GF-D8 (cell line): ENCODE measurements around the gene PPTC7.
"Not testable (repeated sequence)": the region's sequence is repeated elsewhere in the genome, so short reads cannot be mapped to it uniquely, and the experiment has no call there.

Source experiments
- DNase-seq: peaks from one replicate; lab custom pipeline; 2025; lab: John Stamatoyannopoulos, UW

The PPTC7 gene

DNA sequence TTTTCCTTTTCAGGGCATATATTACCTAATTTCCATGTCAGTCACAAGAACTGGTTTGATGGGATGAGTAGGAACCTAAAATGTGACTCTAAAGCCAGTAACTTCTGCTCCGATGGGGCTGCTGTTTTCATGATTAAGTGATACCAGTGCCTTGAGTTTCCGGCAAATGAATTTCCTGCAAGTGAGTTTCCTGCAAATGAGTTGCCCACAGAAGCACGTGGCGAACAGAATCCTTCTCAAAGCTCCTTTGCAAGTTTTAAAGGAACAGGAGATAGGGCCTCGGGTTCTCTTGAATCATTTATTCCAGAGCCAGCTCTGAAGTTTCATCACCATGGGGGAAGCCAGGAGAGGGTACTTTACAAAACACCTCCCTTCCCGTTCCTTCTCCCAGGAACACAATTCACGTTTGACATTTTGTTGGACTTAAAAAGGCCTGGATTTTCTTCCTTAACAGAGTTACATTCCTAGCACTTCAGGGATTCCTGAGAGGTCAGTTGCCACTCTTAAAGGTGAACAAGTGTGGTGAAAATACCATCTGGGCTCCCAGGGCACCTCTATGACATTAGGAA is 2.2 kb upstream of the PPTC7 start:
- DNase-seq, result peak; percentile 82

DNA sequence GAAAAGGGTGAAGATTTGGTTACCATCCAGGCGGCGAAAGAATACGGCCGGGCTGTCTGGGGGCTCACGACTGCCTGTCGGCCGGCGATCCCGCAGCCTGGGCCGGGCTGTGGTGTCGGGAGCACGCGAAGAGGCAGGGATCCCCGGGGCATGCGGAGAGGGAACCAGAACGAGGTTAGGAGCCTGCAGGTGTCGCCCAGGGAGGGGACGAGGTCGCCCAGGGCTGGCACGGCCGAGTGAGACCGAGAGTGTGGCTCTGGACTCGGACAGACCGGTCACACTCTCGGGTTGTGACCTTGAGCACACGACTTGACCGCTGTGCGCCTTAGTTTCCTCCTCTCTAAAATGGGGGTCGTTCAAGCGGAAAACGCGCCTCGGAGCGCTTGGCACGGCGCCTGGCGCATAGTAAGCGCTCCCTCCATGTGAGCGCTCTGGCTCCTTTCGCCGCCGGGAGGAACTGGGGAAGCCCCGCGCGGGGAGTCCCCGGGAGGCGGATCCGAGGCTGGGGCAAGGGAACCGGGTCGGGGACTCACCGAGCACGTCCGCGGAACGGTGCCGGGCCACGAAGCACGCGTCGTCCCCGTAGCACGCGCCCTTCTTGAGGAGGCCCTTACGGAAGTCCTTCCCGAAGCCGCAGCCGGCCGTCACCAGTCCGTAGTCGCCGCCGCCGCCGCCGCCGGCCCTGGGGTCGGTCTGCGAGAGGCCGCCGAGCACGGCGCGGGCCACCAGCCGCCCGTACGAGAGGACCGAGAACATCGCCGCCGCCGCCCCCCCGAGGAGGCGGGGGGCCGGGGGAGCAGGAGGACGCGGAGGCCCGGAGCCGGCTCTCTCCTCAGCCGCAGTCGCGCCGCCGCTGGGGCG is 612 bp downstream of the PPTC7 start:
- no peak for DNase-seq

DNA sequence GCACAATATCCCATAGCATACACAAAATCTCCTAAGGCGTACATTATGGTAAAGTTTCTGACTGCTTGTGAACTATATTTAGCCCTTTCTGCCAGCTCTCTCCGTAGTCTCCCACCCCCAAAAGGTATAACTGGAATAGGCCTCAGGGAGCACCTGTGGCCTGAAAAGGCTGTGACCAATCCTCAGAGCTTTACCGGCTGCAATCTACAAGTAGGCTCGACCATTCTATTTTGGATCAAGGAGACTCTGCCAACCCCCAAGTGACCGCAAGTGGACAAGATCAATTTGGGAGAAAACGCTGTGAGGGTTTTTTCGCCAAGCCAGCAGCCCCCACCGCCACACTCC is 1.2 kb downstream of the PPTC7 start:
- no peak for DNase-seq

DNA sequence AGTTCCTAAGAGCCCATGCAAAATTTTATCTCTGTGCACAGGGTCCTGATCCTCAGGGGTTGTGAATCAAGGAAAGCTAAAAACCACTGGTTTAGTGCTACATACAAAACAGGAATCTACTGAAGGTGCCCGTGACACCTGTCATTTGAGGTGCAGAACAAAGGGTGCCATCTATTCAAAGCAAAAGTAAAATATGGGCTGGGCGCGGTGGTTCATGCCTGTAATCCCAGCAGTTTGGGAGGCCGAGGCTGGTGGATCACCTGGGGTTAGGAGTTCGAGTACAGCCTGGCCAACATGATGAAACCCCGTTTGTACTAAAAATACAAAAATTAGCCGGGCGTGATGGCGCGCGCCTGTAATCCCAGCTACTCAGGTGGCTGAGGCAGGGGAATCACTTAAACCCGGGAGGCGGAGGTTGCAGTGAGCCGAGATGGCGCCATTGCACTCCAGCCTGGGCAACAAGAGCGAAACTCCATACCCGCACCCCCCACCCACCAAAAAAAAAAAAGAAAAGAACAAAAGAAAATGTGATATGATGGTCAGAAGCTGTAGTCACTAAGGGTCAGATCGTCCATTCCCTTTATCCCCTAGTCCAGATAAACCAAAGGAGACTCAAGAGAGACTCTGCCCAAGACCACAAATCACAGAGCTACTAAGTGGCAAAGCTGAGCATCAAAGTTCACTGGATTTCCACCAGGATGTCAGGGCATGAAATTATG is 3.4 kb downstream of the PPTC7 start:
- no peak for DNase-seq

DNA sequence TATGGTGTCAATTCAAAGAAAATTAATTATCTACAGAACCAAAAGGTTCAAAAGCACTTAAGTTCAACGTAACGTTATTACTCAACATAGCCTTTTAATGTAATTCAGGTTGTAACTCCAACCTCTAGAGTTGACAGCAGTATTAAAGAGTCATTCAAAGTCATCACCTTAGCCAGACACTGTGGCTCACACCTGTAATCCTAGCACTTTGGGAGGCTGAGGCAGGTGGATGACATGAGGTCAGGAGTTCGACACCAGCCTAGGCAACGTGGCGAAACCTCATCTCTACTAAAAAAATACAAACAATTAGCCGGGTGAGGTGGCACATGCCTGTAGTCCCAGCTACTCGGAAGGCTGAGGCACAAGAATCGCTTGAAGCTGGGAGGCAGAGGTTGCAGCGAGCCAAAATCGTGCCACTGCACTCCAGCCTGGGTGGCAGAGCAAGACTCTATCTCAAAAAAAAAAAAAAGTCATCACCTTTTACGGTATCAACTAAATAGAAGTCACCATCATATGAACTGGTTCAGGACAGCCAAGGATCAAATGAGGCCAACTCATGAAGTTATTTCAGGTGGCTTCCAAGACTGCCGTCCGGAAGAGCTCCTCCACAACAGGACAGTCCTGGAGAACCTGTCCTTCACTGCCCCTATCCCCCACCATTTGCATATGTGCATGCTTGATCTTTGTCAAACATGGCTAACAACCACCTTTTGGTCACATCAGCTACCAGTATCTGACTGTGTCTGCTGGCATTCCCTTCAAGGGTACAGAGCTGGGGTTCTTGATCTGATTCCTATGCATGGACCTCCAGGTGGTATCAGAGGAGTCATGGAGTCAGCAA is 4.2 kb downstream of the PPTC7 start:
- no peak for DNase-seq

DNA sequence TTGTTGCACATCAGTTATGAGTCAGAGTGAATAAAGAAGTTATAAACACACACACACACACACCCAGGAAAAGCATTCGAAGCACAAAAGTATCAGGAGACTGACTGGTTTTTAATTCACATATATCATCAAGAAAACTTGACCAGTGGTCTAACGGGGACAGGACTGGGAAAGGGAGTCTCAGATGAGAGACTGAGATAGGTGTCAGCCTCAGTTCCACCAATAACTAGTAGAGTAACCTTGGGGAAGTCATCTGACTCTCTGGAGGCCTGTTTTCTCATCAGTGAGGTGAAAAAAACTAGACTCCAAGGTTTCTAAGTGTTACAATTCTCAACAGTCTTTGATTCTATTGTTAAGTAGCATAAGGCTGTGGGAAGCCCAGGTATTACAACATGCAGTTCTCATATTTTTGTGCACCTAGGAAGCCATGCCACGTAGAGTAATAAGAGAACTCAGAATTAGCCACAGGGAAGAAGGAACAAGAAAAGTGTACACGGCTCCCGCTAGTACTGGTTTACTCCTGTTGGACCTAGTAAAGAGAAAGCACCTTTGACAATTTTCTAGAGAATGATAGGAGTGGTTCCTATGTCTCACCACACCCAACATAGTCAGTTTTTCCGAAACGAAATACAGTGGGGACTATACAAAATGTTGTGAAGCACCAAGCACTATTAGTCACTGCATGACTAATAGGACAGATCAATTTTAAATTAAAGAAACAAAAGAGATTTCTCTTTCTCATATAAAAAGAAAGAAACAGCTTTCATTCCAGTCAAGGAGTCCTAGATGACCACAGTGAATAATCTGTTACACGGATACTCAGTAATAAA is 5.0 kb downstream of the PPTC7 start:
- DNase-seq, result peak; percentile 47

DNA sequence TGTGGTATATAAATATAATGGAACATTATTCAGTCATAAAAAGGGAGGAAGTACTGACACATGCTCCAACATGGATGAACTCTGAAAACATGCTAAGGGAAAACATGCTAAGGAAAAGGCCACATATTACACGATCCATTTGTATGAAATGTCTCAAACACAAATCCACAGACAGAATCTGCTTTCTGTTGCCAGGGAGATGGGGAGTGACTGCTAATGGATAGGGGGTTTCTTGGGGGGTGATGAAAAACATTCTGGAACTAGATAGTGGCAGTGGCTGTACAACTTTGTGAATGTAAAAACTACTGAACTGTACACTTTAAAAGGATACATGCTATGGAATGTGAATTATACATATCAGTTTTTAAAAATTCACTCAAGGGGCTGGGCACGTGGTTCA is 6.6 kb downstream of the PPTC7 start:
- DNase-seq, result no peak

DNA sequence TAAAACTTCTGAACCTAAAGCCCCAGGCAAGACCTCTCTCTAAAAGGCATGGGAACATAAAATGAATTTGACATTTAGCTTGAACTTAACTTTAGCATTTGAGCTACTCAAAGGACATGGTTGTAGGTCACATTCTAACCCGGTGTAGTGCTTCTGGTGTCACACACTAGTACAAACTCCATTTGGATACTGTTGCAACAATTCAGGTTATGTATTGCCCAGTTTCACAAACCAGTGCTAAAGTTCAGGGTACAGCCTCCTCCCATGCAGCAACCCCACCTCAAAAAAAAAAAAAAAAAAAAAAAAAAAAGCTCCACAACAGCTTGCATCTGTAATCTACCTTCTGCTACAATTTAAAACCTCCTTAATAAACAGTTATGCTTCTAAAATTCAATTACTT is 7.8 kb downstream of the PPTC7 start:
- DNase-seq, result no peak

DNA sequence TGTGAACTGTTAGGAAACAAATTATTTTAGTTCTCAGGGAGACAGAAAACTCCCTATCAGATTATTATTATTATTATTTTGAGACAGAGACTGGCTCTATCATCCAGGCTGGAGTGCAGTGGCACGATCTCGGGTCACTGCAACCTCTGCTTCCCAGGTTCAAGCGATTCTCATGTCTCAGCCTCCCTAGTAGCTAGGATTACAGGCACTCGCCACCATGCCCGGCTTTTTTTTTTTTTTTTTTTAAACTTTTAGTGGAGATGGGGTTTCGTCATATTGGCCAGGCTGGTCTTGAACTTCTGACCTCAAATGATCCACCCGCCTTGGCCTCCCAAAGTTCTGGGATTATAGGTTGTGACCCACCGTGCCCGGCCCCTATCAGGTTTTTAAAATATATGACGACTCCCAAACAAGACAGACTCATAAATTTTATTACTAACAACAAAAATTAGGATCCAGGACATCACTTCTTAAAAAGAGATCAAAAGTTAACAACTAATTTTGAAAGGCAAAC is 8.3 kb downstream of the PPTC7 start:
- not testable (repeated sequence) for DNase-seq

DNA sequence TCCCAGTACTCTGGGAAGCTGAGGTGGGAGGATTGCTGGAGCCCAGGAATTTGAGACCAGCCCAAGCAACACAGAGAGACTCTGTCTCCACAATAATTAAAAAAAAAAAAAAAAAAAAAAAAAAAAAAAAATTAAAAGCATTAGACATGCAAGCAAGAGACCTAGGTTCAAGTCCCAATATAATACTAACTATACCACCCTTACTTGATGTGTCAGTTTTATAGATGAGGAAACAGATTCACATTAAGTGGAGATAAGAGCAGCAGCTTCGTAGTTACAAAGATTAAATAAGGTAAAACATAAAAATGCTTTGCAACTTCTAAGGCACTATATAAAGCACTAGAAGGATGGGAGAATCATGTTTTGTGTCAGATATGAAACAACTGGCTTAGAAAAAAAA is 9.1 kb downstream of the PPTC7 start:
- DNase-seq, result no peak

DNA sequence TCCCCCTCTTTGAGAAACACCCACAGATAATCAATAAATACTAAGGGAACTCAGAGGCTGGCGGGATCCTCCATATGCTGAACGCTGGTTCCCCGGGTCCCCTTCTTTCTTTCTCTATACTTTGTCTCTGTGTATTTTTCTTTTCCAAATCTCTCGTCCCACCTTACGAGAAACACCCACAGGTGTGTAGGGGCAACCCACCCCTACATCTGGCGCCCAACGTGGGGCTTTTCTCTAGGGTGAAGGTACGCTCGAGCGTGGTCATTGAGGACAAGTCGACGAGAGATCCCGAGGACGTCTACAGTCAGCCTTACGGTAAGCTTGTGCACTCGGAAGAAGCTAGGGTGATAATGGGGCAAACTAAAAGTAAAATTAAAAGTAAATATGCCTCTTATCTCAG is 12.3 kb downstream of the PPTC7 start:
- DNase-seq, result not testable (repeated sequence)

DNA sequence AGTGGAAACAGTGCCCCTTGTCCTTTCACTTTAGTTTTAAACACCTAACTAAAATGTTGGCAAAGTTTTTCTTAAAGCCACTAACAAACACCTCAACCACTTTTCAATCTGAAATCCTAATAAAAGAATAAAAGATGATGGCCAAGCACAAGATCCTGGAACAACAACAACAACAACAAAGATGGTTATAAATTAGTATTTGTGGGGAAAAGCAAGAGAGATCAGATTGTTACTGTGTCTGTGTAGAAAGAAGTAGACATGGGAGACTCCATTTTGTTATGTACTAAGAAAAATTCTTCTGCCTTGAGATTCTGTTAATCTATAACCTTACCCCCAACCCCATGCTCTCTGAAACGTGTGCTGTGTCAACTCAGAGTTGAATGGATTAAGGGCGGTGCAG is 13.3 kb downstream of the PPTC7 start:
- DNase-seq, result not testable (repeated sequence)

DNA sequence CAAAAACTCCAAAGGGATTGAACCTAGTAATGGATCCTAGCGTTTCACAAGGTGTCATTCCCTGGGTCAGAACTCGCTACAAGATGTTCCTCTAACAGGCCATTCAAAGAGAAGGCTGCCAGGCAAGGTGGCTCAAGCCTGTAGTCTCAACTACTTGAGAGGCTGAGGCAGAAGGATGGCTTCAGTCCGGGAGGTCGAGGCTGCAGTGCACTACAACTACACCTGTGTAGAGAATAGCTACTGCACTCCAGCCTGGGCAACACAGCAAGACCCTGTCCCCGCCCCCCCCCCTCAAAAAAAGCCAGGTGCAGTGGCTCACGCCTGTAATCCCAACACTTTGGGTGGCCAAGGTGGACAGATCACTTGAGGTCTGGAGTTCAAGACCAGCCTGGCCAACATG is 14.4 kb downstream of the PPTC7 start:
- no peak for DNase-seq

DNA sequence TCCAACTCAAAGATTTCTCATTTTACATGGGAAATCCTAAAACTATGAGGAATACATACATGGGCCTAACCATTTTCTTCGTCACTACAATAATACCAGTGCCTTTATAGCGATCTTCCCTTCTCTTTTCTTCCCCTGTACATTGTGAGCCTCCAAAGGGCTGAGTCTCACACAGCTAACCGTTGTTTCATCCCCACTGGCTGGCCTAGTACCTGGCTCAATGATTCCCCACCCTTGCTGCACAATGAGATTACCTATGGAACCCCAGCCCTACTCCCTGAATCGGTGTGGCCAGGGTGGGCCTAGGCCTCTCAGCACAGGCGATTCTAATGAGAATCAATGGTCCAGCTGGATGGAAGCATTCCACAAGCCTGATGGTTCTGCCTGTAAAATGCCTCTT is 16.1 kb downstream of the PPTC7 start:
- DNase-seq, result no peak

DNA sequence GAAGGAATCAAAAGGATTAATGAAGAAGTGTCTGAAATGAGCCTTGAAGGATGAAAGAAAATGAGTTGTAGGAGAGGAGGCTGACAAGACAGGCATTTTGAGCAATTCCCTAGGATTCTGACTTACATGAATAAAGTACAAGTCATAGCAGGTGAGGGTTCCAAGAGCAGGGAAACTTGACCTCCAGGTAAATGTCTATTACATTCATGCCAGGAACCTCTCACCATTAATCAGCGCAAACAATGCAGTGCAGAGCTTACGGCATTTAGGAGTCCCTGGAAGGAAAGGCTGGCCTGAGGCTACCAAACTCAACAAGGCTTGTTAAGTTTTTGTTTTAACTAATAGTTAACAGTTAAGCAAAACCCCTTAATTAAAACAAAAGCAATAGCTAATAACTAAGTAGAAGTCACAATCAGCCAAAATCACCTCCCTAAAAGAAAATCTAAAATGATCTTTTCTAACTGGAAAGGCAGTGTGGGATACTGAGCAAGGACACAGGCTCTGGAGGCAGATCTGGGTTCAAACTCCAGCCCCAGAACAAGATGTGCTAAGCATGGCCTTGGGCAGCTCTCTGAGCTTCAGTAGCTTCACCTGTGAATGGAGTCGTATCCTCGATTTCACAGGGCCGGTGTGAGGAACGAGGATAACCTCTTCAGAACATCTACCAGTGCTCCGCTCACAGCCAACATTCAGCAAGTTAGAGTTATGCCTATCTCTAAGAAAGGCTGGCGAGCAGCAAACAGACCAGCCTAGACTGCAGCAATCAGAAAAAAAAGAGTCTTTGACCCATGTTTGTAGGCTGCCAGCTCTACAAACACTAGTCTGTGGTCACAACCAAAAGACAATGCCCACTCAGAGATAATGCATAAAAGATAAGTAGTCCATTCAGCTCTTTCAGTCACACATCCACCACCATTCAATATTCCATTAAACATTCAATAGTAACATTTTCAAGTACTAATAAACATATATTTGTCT is 16.9 kb downstream of the PPTC7 start:
- DNase-seq, result no peak

DNA sequence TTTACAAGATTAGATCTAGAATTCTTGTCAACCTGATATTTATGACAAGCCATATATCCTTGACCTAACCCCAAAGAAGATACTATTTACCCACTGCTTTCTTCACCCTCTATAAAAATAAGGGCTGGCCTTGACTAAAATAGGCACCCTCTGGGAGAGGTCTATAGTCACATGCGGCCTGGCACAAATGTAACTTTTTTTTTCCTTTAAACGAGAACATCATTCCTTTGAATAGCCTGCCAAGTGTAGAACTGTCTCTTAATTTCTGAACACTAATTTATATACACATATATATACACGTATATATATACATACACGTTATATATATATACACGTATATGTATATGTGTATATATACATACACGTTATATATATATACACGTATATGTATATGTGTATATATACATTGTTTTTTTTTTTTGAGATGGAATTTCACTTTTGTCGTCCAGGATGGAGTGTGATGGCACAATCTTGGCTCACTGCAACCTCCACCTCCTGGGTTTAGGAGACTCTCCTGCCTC is 18.6 kb downstream of the PPTC7 start:
- no peak for DNase-seq

DNA sequence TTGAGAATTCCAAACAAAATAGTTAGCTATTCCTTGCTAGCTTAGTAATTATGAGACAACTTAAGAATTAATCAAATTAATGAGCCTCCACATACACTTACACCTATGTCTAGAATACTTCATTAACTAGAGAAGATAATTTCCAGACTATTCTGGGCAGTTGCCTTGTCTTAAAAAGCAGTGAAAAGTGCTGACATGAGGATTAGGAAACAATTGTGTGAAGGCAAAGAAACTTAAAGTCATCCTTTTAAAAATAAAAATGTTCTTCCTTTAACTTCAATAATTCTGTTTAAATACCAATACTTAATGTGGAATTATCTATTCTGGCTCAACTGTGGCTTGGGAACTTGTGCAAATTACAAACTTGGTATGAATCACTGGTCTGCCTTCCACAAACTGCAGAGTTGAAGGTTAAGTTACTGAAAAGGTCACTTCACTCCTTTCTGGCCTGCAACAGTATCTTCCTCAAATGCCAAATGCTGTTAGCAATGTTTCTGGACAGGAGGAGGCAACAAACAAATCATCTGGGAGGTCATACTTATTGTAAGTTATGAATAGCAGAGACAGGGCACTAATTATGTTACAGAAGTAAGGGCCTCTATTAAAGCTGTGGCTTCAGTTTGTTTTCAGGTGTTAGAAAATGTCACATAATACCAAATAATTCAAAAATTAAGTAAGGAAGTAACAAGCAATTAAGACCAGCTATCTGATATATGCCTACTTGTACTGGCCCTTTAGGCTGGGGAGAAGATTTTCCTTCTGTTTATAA is 19.2 kb downstream of the PPTC7 start:
- DNase-seq, result no peak

DNA sequence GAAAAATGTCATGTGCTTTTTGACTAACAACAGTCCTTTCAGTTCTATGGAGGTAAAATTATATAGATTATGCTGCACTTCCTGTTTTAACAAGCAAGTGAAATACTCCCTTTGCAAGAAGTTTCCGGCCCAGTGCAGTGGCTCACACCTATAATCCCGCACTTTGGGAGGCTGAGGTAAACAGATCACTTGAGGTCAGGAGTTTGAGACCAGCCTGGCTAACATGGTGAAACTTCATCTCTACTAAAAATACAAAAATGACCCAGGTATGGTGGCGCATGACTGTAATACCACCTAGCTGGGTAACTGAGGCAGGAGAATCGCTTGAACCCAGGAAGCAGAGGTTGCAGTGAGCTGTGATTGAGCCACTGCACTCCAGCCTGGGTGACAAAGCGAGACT is 20.7 kb downstream of the PPTC7 start:
- DNase-seq, result not testable (repeated sequence)
